Stomach (tissue), 9 donors: ENCODE results near the gene CENPH. TPM values are rescaled to one million over a fixed set of nuclear protein-coding genes. Genes with fewer than 3 reads are reported as not detected.

Source experiments
- DNase-seq, 2 donors: peaks; one replicate each; pipeline versions ENCODE4 v3.0.0 to v3.0.0-alpha.2; 2013 to 2019
- H3K27ac ChIP-seq, 5 donors: fragments of 200-600 bp in 4 of 5; sonication (generic) in 4 of 5; one replicate each; pipeline ENCODE4 v1.5.1; 2013 to 2019; ENCODE audit warnings: mild to moderate bottlenecking in 1 of 5, moderate library complexity in 1 of 5
- H3K27me3 ChIP-seq, 3 donors: fragments of 200-600 bp; sonication (generic); one replicate each; pipeline ENCODE4 v1.5.1; 2017 to 2019; ENCODE audit warnings: mixed run types in 1 of 3
- H3K36me3 ChIP-seq, 4 donors: fragments of 200-600 bp; sonication (generic); 1 replicate in 3 of 4; 2 replicates in 1 of 4; pipeline ENCODE4 v1.5.1; 2016 to 2019
- H3K4me1 ChIP-seq, 4 donors: fragments of 200-600 bp; sonication (generic); one replicate each; pipeline ENCODE4 v1.5.1; 2016 to 2019
- H3K4me3 ChIP-seq, 4 donors: fragments of 200-600 bp; sonication (generic) in 3 of 4; one replicate each; pipeline ENCODE4 v1.5.1; 2016 to 2019; ENCODE audit warnings: mild to moderate bottlenecking in 1 of 4
- H3K9me3 ChIP-seq, 4 donors: fragments of 200-600 bp; sonication (generic); one replicate each; pipeline ENCODE4 v1.5.1; 2016 to 2019
- EP300 ChIP-seq: sonication (generic); formaldehyde crosslinking; IDR thresholded peaks from one replicate; pipeline ENCODE4 v1.6.1; 2017; ENCODE audit warnings: antibody characterized with exemption
- POLR2A ChIP-seq, 4 donors: fragments of 450-650 bp; IDR thresholded peaks; one replicate each; pipeline ENCODE4 v1.6.1; 2016; ENCODE audit warnings: antibody characterized with exemption in 4 of 4, control low read depth in 2 of 4, mild to moderate bottlenecking in 1 of 4, moderate library complexity in 1 of 4
- POLR2AphosphoS5 ChIP-seq, 3 donors: sonication (generic); formaldehyde crosslinking; IDR thresholded peaks; one replicate each; pipeline ENCODE4 v1.6.1; 2016; ENCODE audit warnings: antibody characterized with exemption in 3 of 3
- WGBS, 5 donors: extraction: QIAGEN DNeasy Blood & Tissue Kit in 3 of 5; methylation state at CpG; one replicate each; pipeline versions ENCODE4 v1.1.5 to v1.1.7; 2013 to 2018; 5-methylcytosine and 5-hydroxymethylcytosine counted together
- intact Hi-C: fragments of 100-400 bp; cut with DNase I; formaldehyde crosslinking; loops from one replicate; pipeline ENCODE4 v1.15.1; 2023; ENCODE audit warnings: low total_unique reads
- polyA plus RNA-seq, 3 donors: library from polyadenylated mRNA; stranded (reverse); fragments of 200-250 nt; gene quantifications; one replicate each; pipeline ENCODE4 v1.2.3, GENCODE V29; 2013
- total RNA-seq, 5 donors: library from RNA; depleted of rRNA; stranded (reverse); fragments of >200 nt; gene quantifications; one replicate each; pipeline versions ENCODE4 v1.1.0 to v1.2.3, GENCODE V29; 2014 to 2016
- TF ChIP-seq, protein P1 (sequence below), 7 experiments: fragments of 450-650 bp in 4 of 7; fragments of 200-600 bp in 3 of 7; sonication (generic) in 3 of 7; IDR thresholded peaks; one replicate each; pipeline ENCODE4 v1.5.1; 2016 to 2019; ENCODE audit warnings: antibody characterized with exemption in 7 of 7, control low read depth in 2 of 7, mild to moderate bottlenecking in 1 of 7
- donor health status: healthy with polysubstance abuse.
- donor health status: Bipolar disorder and iron deficiency.
- donor health status: healthy.

CENPH gene
- total and polyA plus RNA-seq, 8 donors = 0.45 to 15.6 (median 3.6) TPM

DNA sequence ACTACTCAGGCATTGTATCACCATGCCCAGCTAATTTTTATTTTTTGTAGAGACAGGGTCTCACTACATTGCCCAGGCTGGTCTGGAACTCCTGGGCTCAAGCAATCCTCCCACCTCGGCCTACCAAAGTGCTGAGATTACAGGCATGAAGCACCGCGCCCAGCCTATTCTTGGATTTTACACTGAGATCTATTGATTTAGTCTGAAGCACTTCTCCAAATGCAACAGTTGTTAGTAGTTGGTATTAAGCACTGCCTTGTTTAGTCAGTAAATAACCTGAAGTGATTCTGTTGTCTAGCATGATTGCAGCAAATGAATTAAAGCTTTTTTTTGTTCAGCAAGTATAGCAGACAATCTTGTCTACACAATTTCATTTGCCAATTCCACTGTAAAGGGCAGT, 31.3 kb upstream of the CENPH start:
- WGBS, 5 donors = 48 to 78% (median 61%) methylated on average over 3 of the region's 3 CpGs
- no peaks in the 10 kb centered on the region for H3K27me3 ChIP-seq
- H3K36me3 ChIP-seq = no peaks in the 10 kb centered on the region
- intact Hi-C loops = no loop called here
- H3K4me3 ChIP-seq = no peak overlapping the region
- TF ChIP-seq POLR2A (IDR thresholded peaks at IDR 0.05) (no peak), EP300 (no peak)
- TF ChIP-seq, protein P1, sequence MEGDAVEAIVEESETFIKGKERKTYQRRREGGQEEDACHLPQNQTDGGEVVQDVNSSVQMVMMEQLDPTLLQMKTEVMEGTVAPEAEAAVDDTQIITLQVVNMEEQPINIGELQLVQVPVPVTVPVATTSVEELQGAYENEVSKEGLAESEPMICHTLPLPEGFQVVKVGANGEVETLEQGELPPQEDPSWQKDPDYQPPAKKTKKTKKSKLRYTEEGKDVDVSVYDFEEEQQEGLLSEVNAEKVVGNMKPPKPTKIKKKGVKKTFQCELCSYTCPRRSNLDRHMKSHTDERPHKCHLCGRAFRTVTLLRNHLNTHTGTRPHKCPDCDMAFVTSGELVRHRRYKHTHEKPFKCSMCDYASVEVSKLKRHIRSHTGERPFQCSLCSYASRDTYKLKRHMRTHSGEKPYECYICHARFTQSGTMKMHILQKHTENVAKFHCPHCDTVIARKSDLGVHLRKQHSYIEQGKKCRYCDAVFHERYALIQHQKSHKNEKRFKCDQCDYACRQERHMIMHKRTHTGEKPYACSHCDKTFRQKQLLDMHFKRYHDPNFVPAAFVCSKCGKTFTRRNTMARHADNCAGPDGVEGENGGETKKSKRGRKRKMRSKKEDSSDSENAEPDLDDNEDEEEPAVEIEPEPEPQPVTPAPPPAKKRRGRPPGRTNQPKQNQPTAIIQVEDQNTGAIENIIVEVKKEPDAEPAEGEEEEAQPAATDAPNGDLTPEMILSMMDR (IDR thresholded peaks at IDR 0.05) = no peak
- DNase-seq = no peak
- H3K4me1 ChIP-seq = no peaks in the 10 kb centered on the region
- no peak overlapping the region for H3K27ac ChIP-seq
- no peaks in the 10 kb centered on the region for H3K9me3 ChIP-seq

DNA sequence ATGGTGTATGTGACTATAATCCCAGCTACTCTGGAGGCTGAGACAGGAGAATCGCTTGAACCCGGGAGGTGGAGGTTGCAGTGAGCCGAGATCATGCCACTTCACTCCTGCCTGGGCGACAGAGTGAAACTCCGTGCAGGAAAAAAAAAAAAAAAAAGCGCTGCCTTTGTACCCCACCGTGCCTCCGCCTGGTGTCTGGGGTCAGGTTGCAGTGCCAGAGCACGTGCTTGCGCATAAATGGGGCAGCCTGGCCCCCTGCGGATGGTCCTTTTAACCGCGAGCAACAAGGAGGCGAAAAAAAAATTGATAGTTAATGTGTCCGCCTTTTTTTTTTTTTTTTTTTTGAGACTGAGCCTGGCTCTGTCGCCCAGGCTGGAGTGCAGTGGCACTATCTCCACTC, 28.7 kb upstream of the CENPH start:
- TF ChIP-seq POLR2AphosphoS5 (IDR thresholded peaks at IDR 0.05) (no peak), POLR2A (IDR thresholded peaks at IDR 0.05) (no peak), EP300 (no peak)
- TF ChIP-seq, protein P1 (IDR thresholded peaks at IDR 0.05) = no peak
- intact Hi-C loops = no loop called here
- DNase-seq = no peak
- H3K4me3 ChIP-seq = no peak overlapping the region
- no peaks in the 10 kb centered on the region for H3K9me3 ChIP-seq
- WGBS, 5 donors = 89 to 95% (median 92%) methylated on average over 15 to 16 of the region's 16 CpGs
- H3K36me3 ChIP-seq = no peaks in the 10 kb centered on the region
- H3K27ac ChIP-seq = no peak overlapping the region
- H3K4me1 ChIP-seq = no peaks in the 10 kb centered on the region
- no peaks in the 10 kb centered on the region for H3K27me3 ChIP-seq

DNA sequence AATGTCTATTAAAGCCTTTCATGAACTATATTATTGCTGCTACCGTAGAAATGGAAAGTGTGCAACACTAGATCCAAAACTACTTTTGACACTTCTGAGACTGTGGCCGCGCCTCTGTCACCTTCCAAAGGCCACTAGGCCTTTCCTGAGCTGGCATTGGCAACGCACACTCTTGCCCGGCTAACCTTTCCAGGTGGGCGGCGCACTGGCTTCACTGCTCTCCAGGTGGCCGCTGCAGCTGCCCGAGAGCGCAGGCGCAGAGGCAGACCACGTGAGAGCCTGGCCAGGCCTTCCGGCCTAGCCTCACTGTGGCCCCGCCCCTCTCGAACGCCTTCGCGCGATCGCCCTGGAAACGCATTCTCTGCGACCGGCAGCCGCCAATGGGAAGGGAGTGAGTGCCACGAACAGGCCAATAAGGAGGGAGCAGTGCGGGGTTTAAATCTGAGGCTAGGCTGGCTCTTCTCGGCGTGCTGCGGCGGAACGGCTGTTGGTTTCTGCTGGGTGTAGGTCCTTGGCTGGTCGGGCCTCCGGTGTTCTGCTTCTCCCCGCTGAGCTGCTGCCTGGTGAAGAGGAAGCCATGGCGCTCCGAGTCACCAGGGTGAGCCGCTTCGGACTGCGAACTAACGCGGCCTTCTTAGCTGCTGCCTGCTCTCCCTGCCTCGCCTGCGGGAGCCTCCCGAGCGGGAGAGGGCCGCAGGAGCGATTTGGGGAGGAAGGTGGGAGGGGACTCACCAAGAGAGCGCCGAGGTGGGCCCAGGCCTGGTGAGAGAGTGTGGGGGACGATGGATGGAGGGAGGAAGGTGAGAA, 22.5 kb upstream of the CENPH start, which contains the start of gene CCNB1:
TSS of gene CCNB1 (plus strand) at position 465 of the 807 bp plus-strand sequence. CDS start at position 578, 113 bp downstream.
- no peaks in the 10 kb centered on the region for H3K27me3 ChIP-seq
- H3K4me1 ChIP-seq = peaks cover 6 to 22% (median 16%) of the 10 kb centered on the region in 4 donors
- H3K36me3 ChIP-seq = peaks cover 0 to 16% (median 5%) of the 10 kb centered on the region in 4 donors
- peak within 1 kb of the TSS; percentile 63 to 98 (median 80) for H3K4me3 ChIP-seq
- TF ChIP-seq POLR2AphosphoS5 (IDR thresholded peaks at IDR 0.05) = peak; percentile 27 to 87 (median 72)
- no peak for TF ChIP-seq EP300
- TF ChIP-seq, protein P1 (IDR thresholded peaks at IDR 0.05) = peak in 1 of 7 experiments; percentile 13
- TF ChIP-seq POLR2A (IDR thresholded peaks at IDR 0.05) = no peak
- intact Hi-C loops = no loop called here
- H3K9me3 ChIP-seq = no peaks in the 10 kb centered on the region
- DNase-seq = peak; percentile 98 to 99
- WGBS, 5 donors = 1 to 2% (median 2%) methylated on average over 45 to 50 of the region's 50 CpGs
- peak within 1 kb of the TSS; percentile 51 to 72 (median 63) for H3K27ac ChIP-seq

DNA sequence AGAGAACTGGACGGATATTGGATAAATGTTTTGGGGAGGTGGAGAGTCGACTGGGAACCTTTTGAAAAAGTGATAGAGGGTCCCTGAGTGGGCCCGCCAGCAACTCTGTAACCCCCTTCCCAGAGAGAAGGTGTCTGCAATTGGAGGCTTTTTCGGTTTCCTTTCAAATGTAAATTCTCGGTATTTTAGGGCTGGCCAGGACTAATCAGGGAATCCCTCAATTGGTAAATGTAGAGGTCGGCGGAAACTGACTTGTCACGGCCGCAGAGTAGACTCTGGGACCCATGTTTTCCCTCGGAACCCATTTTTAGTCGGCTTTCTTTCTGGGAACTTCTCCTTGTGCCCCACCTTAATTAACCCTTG, 21.9 kb upstream of the CENPH start:
- WGBS, 5 donors = 0 to 1% (median 1%) methylated on average over 11 of the region's 11 CpGs
- no peak for TF ChIP-seq POLR2A (IDR thresholded peaks at IDR 0.05)
- no peak for DNase-seq
- H3K27ac ChIP-seq = peak overlapping the region in 4 of 5 donors; percentile 55 to 72 (median 66)
- peaks cover 0 to 22% (median 11%) of the 10 kb centered on the region in 4 donors for H3K36me3 ChIP-seq
- intact Hi-C loops = no loop called here
- H3K9me3 ChIP-seq = no peaks in the 10 kb centered on the region
- peak overlapping the region; percentile 63 to 98 (median 80) for H3K4me3 ChIP-seq
- H3K27me3 ChIP-seq = no peaks in the 10 kb centered on the region
- H3K4me1 ChIP-seq = peaks cover 6 to 22% (median 16%) of the 10 kb centered on the region in 4 donors

DNA sequence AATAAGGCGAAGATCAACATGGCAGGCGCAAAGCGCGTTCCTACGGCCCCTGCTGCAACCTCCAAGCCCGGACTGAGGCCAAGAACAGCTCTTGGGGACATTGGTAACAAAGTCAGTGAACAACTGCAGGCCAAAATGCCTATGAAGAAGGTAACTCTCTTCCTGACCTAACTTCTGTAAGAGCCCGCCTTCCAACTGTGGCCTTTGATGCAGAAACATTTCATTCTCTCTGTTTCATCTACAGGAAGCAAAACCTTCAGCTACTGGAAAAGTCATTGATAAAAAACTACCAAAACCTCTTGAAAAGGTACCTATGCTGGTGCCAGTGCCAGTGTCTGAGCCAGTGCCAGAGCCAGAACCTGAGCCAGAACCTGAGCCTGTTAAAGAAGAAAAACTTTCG, 21.5 kb upstream of the CENPH start:
- WGBS, 5 donors = 29 to 34% (median 32%) methylated on average over 8 of the region's 8 CpGs
- intact Hi-C loops = no loop called here
- Histone ChIP-seq H3K27me3 (no peaks in the 10 kb centered on the region), H3K4me1 (peaks cover 6 to 22% (median 16%) of the 10 kb centered on the region in 4 donors), H3K9me3 (no peaks in the 10 kb centered on the region), H3K36me3 (peaks cover 0 to 26% (median 13%) of the 10 kb centered on the region in 4 donors), H3K4me3 (peak overlapping the region; percentile 63 to 98 (median 80)), H3K27ac (peak overlapping the region in 1 of 5 donors; percentile 63)
- TF ChIP-seq, protein P1 (IDR thresholded peaks at IDR 0.05) = no peak
- TF ChIP-seq POLR2AphosphoS5 (IDR thresholded peaks at IDR 0.05) (no peak), EP300 (no peak), POLR2A (IDR thresholded peaks at IDR 0.05) (no peak)
- DNase-seq = no peak
